Activated CD8-positive, alpha-beta T cell treated with anti-CD3 and anti-CD28 coated beads, Interleukin-2, amount 10 ng/mL, durations not matched to agents 7 days and 5 days (primary cell): ENCODE measurements around the gene RIMBP2. TPM values are rescaled to one million over a fixed set of nuclear protein-coding genes. Genes with fewer than 3 reads are reported as not detected.

Source experiments
- ATAC-seq: fragments of 150-1000 bp; cut with Tn5 transposase; one replicate; pipeline ENCODE4 v1.10.0; 2021; ENCODE audit warnings: moderate library complexity
- CTCF ChIA-PET: fragments of 350-600 bp; sonication (Branson Sonifier 250); formaldehyde crosslinking; loops from one replicate; lab custom pipeline; 2021; ENCODE audit warnings: antibody characterized with exemption; lab: Charles Lee
- POLR2A ChIA-PET: fragments of 350-600 bp; sonication (Branson Sonifier 250); formaldehyde crosslinking; loops from one replicate; lab custom pipeline; 2021; ENCODE audit warnings: antibody characterized with exemption; lab: Charles Lee
- DNase-seq: peaks from one replicate; pipeline ENCODE4 v3.0.0-alpha.2; 2020
- H3K27ac Mint-ChIP-seq: one replicate; pipeline ENCODE4 v1.8.0; 2021; ENCODE audit warnings: mild to moderate bottlenecking, mixed read lengths
- H3K27me3 Mint-ChIP-seq: one replicate; pipeline ENCODE4 v1.8.0; 2021; ENCODE audit warnings: low read depth, mixed read lengths
- H3K36me3 Mint-ChIP-seq: one replicate; pipeline ENCODE4 v1.8.0; 2021; ENCODE audit warnings: low read depth, mixed read lengths
- H3K4me1 Mint-ChIP-seq: one replicate; pipeline ENCODE4 v1.8.0; 2021; ENCODE audit warnings: low read depth, mixed read lengths
- H3K4me3 Mint-ChIP-seq: one replicate; pipeline ENCODE4 v1.8.0; 2021; ENCODE audit warnings: mild to moderate bottlenecking, mixed read lengths
- H3K9me3 Mint-ChIP-seq: one replicate; pipeline ENCODE4 v1.8.0; 2022; ENCODE audit warnings: mixed read lengths; ENCODE audit not compliant: insufficient read depth
- total RNA-seq, 2 experiments: library from RNA; stranded (reverse); gene quantifications; one replicate each; pipeline ENCODE4 v1.2.3, GENCODE V29; 2021

RIMBP2 gene
- total RNA-seq, 2 experiments from 2014 or later, result not detected

GRCh38 chr12:130435331-130435730 is 280.8 kb downstream of the RIMBP2 start:
- Mint-ChIP-seq H3K27me3 (no peaks in the 10 kb centered on the region), H3K36me3 (no peaks in the 10 kb centered on the region), H3K4me3 (no peak overlapping the region), H3K4me1 (no peaks in the 10 kb centered on the region), H3K27ac (no peak overlapping the region), H3K9me3 (peaks cover 2% of the 10 kb centered on the region)
- no peak for ATAC-seq
- CTCF ChIA-PET, result no interaction called here
- POLR2A ChIA-PET, result no interaction called here
- no peak for DNase-seq

GRCh38 chr12:130434560-130434959 is 281.5 kb downstream of the RIMBP2 start:
- H3K27me3 Mint-ChIP-seq, result no peaks in the 10 kb centered on the region
- no peak for DNase-seq
- ChIA-PET POLR2A (no interaction called here), CTCF (no interaction called here)
- no peaks in the 10 kb centered on the region for H3K4me1 Mint-ChIP-seq
- no peak for ATAC-seq
- H3K27ac Mint-ChIP-seq, result no peak overlapping the region
- no peak overlapping the region for H3K4me3 Mint-ChIP-seq
- H3K36me3 Mint-ChIP-seq, result no peaks in the 10 kb centered on the region
- no peaks in the 10 kb centered on the region for H3K9me3 Mint-ChIP-seq

DNA sequence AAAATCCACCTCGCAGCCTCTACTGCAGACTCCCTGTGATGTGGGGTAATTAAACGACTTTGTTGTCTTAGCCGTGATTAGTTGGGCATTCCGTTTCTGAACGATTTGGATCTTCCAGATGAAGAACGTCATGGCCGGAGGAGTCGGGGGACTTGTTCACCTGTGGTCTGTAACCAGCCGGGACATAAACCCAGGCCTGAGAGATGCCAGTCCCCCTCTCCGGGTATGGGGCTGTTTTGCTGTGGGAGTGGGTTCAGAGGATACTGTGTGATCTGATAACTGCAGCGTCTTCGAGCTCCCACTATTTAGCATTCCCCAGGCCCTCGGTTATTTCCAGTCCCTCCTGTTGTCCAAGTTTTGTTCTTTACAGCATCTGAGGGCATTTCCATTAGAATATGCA is 282.3 kb downstream of the RIMBP2 start:
- H3K9me3 Mint-ChIP-seq, result no peaks in the 10 kb centered on the region
- POLR2A ChIA-PET, result no interaction called here
- CTCF ChIA-PET, result no interaction called here

GRCh38 chr12:130433411-130433810 is 282.7 kb downstream of the RIMBP2 start:
- DNase-seq (no peak), ATAC-seq (no peak)
- Mint-ChIP-seq H3K4me3 (no peak overlapping the region), H3K36me3 (no peaks in the 10 kb centered on the region), H3K27me3 (no peaks in the 10 kb centered on the region), H3K4me1 (no peaks in the 10 kb centered on the region), H3K9me3 (no peaks in the 10 kb centered on the region), H3K27ac (no peak overlapping the region)
- POLR2A ChIA-PET, result no interaction called here
- CTCF ChIA-PET, result no interaction called here

More for the DNA sequence above, 282.3 kb downstream of the RIMBP2 start:
- no peak for ATAC-seq
- H3K4me3 Mint-ChIP-seq, result no peak overlapping the region
- DNase-seq, result no peak
- no peak overlapping the region for H3K27ac Mint-ChIP-seq
- no peaks in the 10 kb centered on the region for H3K4me1 Mint-ChIP-seq
- no peaks in the 10 kb centered on the region for H3K36me3 Mint-ChIP-seq
- no peaks in the 10 kb centered on the region for H3K27me3 Mint-ChIP-seq

- Mint-ChIP-seq H3K27me3 (no peaks in the 10 kb centered on the region), H3K36me3 (no peaks in the 10 kb centered on the region), H3K27ac (no peak overlapping the region), H3K4me1 (no peaks in the 10 kb centered on the region), H3K4me3 (no peak overlapping the region), H3K9me3 (no peaks in the 10 kb centered on the region)
- ATAC-seq (no peak), DNase-seq (no peak)
- ChIA-PET CTCF (no interaction called here), POLR2A (no interaction called here)
Observed at GRCh38 chr12:130431176-130431575, 284.9 kb downstream of the RIMBP2 start.

DNA sequence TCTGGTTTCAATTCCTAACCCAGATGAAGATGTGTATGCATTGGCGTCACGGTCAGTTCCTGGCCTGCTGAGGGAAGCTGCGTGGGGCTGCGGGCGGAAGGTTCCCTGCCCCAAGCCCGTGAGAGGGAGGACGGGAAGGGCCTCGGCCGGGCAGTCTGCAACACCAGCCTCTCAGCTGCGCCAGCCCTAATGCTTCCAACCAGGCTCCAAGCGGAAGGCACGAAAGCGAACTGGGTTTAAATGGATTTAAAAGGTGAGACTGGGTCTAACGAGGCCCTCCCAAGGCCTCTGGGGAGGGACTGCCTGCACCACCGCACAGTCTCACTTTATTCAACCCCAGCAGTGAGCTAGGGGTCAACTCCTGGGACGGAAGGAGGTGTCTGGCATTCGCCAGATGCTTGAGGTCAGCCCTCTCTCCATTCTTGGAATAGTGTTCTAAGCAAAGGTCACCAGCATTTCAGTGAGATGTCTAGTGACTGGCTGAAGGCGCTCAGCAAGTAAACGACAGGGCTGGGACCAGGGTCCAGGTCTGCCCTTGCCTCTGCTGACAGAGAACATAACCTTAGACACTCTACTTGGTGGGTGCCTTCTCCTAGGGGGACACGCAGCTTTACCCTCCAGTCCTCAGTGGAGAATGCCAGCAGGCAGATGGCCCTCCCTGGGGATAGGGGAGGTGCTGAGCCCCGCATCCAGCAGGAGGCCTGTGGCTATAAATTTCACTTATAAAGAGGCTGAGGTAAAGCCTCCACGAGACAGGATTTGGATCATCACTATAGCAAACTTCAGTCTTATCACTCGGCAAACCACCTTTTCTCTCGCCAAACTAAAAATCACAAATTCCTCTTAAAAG is 286.2 kb downstream of the RIMBP2 start:
- Mint-ChIP-seq H3K27me3 (no peaks in the 10 kb centered on the region), H3K27ac (no peak overlapping the region), H3K4me3 (no peak overlapping the region), H3K4me1 (no peaks in the 10 kb centered on the region), H3K36me3 (no peaks in the 10 kb centered on the region), H3K9me3 (no peaks in the 10 kb centered on the region)
- no peak for DNase-seq
- no peak for ATAC-seq
- ChIA-PET CTCF (no interaction called here), POLR2A (no interaction called here)

DNA sequence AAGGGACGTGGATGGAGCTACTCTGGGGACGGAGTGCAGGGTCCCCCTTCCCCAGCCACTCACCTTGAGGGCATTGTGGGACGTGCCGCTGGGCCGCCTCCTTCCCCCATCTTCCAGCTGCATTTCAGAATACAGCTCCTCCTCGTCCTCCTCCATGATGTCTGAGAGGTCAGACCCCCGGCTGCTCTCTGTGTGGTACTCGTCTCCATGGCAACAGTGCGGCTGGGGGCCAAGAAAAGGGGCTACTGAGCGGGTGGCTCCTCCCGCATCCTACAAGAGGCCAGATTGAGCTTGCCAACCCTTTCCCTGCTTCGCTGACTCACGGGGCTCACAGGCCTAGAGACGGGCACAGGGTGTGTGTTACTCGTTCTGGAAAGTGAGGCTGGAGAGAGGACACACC is 288.0 kb downstream of the RIMBP2 start:
- H3K27ac Mint-ChIP-seq, result no peak overlapping the region
- ATAC-seq, result no peak
- no peaks in the 10 kb centered on the region for H3K36me3 Mint-ChIP-seq
- no peaks in the 10 kb centered on the region for H3K27me3 Mint-ChIP-seq
- H3K4me1 Mint-ChIP-seq, result no peaks in the 10 kb centered on the region
- DNase-seq, result no peak
- ChIA-PET POLR2A (no interaction called here), CTCF (no interaction called here)
- no peaks in the 10 kb centered on the region for H3K9me3 Mint-ChIP-seq
- H3K4me3 Mint-ChIP-seq, result no peak overlapping the region

- CTCF ChIA-PET, result no interaction called here
- H3K36me3 Mint-ChIP-seq, result no peaks in the 10 kb centered on the region
- no peak for ATAC-seq
- H3K27ac Mint-ChIP-seq, result no peak overlapping the region
- DNase-seq, result no peak
- H3K27me3 Mint-ChIP-seq, result no peaks in the 10 kb centered on the region
- H3K4me3 Mint-ChIP-seq, result no peak overlapping the region
- H3K9me3 Mint-ChIP-seq, result no peaks in the 10 kb centered on the region
- H3K4me1 Mint-ChIP-seq, result no peaks in the 10 kb centered on the region
- POLR2A ChIA-PET, result no interaction called here
Observed at GRCh38 chr12:130427381-130427887, 288.7 kb downstream of the RIMBP2 start.

DNA sequence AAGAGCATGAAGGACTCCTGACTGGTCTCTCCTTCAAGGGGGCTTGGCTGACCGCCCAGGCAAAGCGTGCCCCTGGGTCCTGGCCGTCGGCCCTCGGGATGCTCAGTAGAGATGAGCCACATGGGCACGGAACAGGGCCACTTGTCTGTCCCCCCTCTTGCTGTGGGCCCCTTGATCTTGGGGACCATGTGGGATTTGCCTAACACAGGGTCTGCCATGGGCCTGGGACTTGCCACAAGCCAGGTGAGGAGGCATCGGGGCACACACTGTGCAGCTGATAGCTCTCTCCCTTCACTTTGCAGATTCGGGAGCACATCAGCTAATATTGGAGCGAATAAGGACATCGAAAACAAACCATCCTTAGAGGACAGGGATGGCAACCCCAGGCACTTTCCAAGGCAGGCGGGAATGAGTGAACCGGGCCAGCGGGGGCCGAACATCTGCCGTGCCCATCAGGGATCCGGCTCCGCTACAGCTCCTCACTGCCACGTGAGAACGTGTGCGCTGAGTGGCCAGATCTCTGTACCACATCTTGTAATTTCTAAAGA is 290.3 kb downstream of the RIMBP2 start:
- Mint-ChIP-seq H3K4me3 (no peak overlapping the region), H3K4me1 (no peaks in the 10 kb centered on the region), H3K27ac (no peak overlapping the region), H3K9me3 (no peaks in the 10 kb centered on the region), H3K27me3 (no peaks in the 10 kb centered on the region), H3K36me3 (no peaks in the 10 kb centered on the region)
- POLR2A ChIA-PET, result no interaction called here
- DNase-seq (no peak), ATAC-seq (no peak)
- CTCF ChIA-PET, result no interaction called here

DNA sequence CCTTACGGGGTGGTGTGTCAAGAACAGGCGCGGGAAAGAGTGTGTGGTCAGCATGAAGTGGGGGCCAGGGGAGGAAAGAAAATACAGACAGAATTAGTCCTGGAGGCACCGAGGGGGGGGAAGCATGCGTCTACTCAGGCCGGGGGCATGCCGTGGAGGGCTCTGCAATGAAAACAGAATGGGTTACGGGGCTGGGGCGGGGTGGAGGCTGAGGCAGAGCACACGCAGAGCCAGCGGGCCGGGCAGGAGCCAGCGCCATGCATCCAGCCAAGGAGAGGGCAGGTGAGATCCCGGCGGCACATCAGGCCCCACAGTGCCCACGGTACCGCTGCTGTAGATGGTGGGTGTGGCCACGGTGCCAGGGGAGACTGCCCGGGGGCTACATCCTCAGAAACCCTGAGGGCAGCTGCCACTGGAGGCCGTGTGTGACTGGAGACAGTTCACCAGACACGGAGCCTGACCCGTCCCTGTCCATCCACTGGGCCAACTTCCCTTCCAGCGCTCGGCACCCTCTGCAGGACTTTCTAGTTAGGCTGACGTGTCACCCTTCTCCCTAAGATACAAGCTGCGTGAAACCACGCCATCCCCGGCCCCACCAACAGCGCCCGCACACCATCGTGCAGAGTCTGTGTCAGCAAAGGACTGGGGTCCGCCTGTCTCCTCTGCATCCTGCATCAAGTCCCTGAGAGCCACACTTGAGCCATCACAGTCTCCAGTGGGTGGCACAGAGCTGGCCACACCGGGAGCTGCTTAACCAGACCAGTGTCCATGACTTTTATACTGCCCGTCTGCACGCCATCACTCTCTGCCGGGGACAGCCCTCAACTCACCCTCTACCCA is 291.0 kb downstream of the RIMBP2 start:
- no peaks in the 10 kb centered on the region for H3K27me3 Mint-ChIP-seq
- H3K27ac Mint-ChIP-seq, result no peak overlapping the region
- no peak for ATAC-seq
- CTCF ChIA-PET, result no interaction called here
- no peak overlapping the region for H3K4me3 Mint-ChIP-seq
- DNase-seq, result no peak
- POLR2A ChIA-PET, result no interaction called here
- no peaks in the 10 kb centered on the region for H3K9me3 Mint-ChIP-seq
- H3K4me1 Mint-ChIP-seq, result no peaks in the 10 kb centered on the region
- no peaks in the 10 kb centered on the region for H3K36me3 Mint-ChIP-seq

DNA sequence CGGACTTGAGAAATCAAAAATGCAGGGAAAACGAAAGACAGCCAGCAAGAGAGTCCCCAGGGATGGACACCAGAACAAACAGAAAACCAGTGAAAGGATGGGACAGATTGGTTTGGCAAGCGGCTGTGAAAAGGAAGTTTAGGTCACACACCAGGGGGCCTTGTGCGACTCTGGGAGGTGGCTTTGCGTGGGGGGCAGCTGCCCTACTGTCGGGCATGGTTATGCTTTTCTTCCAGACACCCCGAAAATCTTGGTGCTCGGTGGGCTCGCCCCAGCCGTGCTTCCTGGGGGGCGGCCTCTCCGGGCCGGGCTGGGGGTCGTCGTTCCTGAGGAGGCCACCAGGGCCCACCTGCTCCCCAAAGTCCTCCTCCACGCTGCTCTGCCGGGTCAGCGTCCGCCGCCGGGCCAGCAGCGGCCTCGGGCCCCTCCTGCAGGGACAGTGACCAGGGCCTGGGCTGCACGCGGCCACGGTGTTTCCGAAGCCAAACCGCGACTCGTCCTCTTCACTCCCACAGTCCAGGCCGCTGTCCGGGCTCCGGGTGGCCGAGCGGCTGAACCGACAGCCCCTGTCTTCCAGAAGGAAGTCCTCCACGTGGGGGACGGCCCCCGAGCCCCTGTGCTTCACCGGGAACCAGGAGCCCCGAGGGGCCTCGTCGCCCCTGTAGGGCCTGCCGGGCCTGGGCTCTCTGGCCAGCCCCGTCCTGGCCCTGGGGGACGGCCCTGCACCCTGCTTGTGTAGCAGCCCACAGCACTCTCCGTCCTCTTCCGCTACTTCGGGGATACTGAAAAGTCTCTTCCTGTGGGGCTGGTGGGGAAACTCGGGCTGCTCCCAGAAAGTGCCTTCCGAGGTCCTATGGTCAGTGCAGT is 291.9 kb downstream of the RIMBP2 start:
- POLR2A ChIA-PET, result no interaction called here
- no peaks in the 10 kb centered on the region for H3K9me3 Mint-ChIP-seq
- DNase-seq (no peak), ATAC-seq (no peak)
- CTCF ChIA-PET, result no interaction called here
- no peak overlapping the region for H3K27ac Mint-ChIP-seq
- H3K36me3 Mint-ChIP-seq, result no peaks in the 10 kb centered on the region
- no peaks in the 10 kb centered on the region for H3K4me1 Mint-ChIP-seq
- no peaks in the 10 kb centered on the region for H3K27me3 Mint-ChIP-seq
- no peak overlapping the region for H3K4me3 Mint-ChIP-seq
